GM12865 (cell line): ENCODE data around the gene KLHL17.

Source experiments
- DNase-seq: peaks from one replicate; pipeline ENCODE4 v3.0.0; 2010; ENCODE audit warnings: low read depth
- H3K4me3 ChIP-seq: 2 replicates; pipeline ENCODE4 v1.5.1; 2011; ENCODE audit warnings: mild to moderate bottlenecking, low read depth, low read length, control low read depth
- TF ChIP-seq, protein P1 (sequence below): IDR thresholded peaks from 2 replicates; pipeline ENCODE4 v1.5.1; 2011; ENCODE audit warnings: low read length, control low read depth, low read depth, inconsistent platforms; ENCODE audit not compliant: insufficient read depth; ENCODE audit errors: missing control alignments

The KLHL17 gene

DNA sequence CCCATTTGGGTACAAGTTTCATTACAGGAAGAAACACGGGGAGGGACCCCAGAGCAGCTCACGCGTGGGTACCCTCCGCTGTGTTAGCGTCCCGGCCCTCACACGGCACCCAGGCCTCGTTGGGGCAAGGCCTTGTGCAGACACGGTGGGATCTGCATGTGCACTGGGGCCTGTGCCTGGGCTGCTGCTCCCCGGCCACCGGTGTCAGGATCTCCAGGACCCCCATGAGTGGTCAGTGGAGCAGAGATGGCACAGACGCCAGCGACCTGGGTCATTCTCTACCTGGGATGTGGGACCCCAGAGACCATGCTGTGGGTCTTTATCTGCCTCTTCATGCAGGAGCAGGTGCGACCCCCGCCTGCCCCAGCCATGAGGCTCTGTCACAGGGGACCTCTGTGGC is 42.0 kb upstream of the KLHL17 start:
- TF ChIP-seq, protein P1, sequence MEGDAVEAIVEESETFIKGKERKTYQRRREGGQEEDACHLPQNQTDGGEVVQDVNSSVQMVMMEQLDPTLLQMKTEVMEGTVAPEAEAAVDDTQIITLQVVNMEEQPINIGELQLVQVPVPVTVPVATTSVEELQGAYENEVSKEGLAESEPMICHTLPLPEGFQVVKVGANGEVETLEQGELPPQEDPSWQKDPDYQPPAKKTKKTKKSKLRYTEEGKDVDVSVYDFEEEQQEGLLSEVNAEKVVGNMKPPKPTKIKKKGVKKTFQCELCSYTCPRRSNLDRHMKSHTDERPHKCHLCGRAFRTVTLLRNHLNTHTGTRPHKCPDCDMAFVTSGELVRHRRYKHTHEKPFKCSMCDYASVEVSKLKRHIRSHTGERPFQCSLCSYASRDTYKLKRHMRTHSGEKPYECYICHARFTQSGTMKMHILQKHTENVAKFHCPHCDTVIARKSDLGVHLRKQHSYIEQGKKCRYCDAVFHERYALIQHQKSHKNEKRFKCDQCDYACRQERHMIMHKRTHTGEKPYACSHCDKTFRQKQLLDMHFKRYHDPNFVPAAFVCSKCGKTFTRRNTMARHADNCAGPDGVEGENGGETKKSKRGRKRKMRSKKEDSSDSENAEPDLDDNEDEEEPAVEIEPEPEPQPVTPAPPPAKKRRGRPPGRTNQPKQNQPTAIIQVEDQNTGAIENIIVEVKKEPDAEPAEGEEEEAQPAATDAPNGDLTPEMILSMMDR, result no peak
- no peak for DNase-seq
- no peak overlapping the region for H3K4me3 ChIP-seq

DNA sequence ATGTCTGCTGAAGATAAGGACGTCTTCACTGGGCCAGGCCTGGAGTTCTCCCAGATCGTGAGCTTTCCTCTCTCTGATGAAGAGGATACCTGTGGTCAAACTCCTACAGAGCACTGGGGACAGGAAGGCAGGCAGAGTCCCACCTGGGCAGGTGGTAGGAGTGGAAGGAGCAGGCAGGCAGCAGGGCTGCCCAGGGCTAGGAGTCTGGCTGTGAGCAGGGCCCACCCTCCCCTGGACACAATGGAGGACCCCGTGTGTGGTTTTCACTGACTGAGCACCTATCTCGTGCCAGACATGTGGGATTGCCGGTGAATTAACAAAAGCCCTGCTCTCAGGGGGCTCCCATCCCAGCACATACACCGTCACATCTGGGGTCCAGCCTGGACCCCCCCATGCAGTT is 41.5 kb upstream of the KLHL17 start:
- DNase-seq, result no peak
- no peak overlapping the region for H3K4me3 ChIP-seq
- TF ChIP-seq, protein P1, result no peak

DNA sequence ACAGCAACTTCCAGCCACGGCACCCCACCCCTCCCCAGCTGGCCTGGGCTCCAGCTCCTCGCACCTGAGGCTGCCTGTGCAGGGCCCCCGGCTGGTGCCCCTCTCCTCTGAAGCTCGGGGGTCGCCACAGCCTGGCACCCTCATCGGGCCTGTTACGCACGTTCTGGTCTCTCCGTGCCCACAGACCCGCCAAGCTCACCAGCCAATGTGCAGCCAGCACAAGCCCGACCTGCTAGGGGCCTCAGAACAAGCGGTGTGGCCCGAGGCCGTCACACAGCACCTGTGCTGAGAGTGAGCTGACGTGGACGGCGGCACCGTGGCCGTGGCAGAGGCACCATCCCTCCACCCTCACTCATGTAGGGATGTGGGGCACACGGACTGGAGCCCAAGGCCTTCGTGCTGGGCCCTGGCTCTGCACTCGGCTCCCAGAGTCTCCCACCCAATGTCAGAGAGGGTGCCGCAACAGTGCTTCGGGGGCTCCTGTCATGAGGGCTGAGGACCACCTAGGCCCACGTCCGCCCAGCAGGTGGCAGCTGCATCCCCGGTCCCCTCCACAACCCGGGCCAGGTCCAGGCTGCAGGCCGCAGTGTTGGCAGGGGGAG is 41.0 kb upstream of the KLHL17 start:
- TF ChIP-seq, protein P1, result no peak
- DNase-seq, result no peak
- H3K4me3 ChIP-seq, result no peak overlapping the region

DNA sequence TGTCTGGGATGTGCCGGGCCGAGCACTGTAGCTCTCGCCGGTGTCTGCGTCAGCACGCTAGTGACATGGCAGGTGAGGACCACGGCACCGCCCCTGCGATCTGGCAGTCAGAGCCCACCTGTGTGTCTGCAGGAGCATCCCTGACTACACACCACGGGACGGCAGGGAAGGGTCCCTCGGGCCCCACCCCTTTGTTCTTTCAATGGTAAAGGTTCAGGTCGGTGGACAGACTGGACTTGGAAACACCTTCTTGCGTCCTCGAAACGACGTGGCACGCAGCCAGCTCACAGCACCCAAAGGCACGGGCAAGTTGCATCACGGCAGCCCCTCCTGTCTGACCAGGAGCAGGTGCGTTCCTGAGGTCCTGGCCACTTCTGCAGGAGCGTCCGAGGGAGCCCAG is 40.4 kb upstream of the KLHL17 start:
- TF ChIP-seq, protein P1, result no peak
- H3K4me3 ChIP-seq, result no peak overlapping the region
- DNase-seq, result no peak

DNA sequence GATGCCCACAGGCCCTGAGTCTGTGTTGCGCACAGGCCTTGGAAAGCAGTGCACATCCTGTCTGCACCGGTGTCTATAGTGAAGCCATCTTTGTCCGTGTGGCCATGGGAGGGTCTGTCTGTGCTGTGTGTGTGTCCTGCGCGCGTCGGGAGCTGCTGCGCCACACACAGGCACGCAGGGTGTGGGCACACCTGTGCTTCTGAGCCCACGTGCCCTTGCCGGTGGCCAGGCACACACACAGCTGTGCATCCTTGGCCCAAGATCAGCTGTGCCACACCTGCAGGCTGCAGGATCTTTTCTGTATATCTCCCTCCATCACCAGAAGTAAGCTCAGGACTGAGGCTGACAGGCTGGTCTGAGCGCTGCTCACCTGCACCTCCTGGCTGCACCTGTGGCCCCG is 39.9 kb upstream of the KLHL17 start:
- no peak for DNase-seq
- TF ChIP-seq, protein P1, result no peak
- no peak overlapping the region for H3K4me3 ChIP-seq

DNA sequence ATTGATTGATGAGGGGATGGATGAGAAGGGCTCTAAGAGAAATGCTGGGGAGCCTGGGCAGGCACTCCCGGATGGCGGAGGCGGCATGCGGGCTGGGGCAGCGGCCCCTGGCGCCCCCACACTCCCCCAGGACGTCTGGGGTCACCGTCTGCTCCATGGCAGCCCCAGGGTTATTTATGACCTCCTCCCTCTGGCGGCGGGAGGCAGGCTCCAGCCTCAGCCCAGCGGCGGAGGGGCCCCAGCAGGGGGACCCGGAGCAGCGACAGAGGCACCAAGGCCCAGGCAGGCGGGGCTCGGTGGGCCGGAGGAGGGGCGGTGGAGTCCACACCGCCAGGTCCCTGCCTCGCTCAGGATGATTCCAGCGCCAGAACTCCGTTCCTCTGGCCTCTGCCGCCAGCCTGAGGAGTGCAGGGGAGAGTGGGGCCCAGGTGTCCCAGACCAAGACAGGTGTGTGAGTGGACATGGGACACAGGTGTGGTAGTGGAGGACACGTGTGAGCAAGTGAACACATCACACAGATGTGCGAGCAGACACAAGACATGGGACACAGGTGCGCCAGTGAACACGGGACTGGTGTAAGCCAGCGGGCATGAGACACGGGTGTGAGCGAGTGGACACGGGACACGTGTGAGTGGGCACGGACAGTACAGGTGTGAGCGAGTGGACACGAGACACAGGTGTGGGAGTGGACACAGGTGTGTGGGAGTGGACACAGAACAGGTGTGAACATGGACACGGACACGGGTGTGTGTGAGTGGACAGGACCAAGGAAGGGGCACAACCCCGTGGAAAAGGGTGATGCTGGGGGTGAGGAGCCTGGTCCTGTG is 39.2 kb upstream of the KLHL17 start:
- H3K4me3 ChIP-seq, result no peak overlapping the region

More for the DNA sequence above, 39.2 kb upstream of the KLHL17 start:
- peak; percentile 33 for DNase-seq
- TF ChIP-seq, protein P1, result no peak
